SU-DHL-6 (cell line): ENCODE results near the gene MTNR1B.

Source experiments
- H2AFZ ChIP-seq: fragments of 200-600 bp; sonication (generic); 2 replicates; pipeline ENCODE4 v1.6.1; 2014; ENCODE audit warnings: low read depth, mild to moderate bottlenecking, moderate library complexity, mixed read lengths, antibody characterized with exemption, low read length; ENCODE audit not compliant: severe bottlenecking
- H3F3A ChIP-seq: fragments of 200-600 bp; shearing (Covaris generic); 2 replicates; pipeline ENCODE4 v1.6.0; 2016; ENCODE audit warnings: antibody characterized with exemption, mild to moderate bottlenecking; ENCODE audit not compliant: insufficient read depth
- H3K27ac ChIP-seq: fragments of 200-600 bp; sonication (generic); 2 replicates; pipeline ENCODE4 v1.5.1; 2016; ENCODE audit warnings: low read depth, mild to moderate bottlenecking, low read length, moderate library complexity, mixed read lengths
- H3K27me3 ChIP-seq: fragments of 200-600 bp; sonication (generic), shearing (Covaris generic); 2 replicates; pipeline ENCODE4 v1.6.0; 2014; ENCODE audit warnings: mild to moderate bottlenecking, low read length
- H3K36me3 ChIP-seq: fragments of 200-600 bp; sonication (generic); 2 replicates; pipeline ENCODE4 v1.6.1; 2014; ENCODE audit warnings: mild to moderate bottlenecking, low read length, mixed read lengths
- H3K4me2 ChIP-seq: fragments of 300-600, 200-600 bp; shearing (Covaris generic), sonication (generic); 2 replicates; pipeline ENCODE4 v1.6.0; 2014; ENCODE audit warnings: low read length, low read depth, mild to moderate bottlenecking; ENCODE audit not compliant: poor library complexity, severe bottlenecking
- H3K4me3 ChIP-seq: fragments of 200-600 bp; sonication (generic); 2 replicates; pipeline ENCODE4 v1.5.1; 2014; ENCODE audit warnings: antibody characterized with exemption, low read length, mild to moderate bottlenecking, mixed read lengths; ENCODE audit not compliant: insufficient read depth, poor library complexity, severe bottlenecking
- H3K79me2 ChIP-seq: fragments of 200-600 bp; sonication (generic); 2 replicates; pipeline ENCODE4 v1.6.1; 2014; ENCODE audit warnings: mild to moderate bottlenecking, low read length, moderate library complexity; ENCODE audit not compliant: insufficient read depth
- H3K9ac ChIP-seq: fragments of 200-600 bp; sonication (generic); 2 replicates; pipeline ENCODE4 v1.7.0; 2014; ENCODE audit warnings: mild to moderate bottlenecking, low read length
- H3K9me2 ChIP-seq: fragments of 200-600 bp; sonication (generic); replicated peaks from 2 replicates; pipeline ENCODE4 v1.6.1; 2014; ENCODE audit warnings: low read length; ENCODE audit not compliant: insufficient read depth
- H3K9me3 ChIP-seq: fragments of 200-600 bp; sonication (generic); 2 replicates; pipeline ENCODE4 v1.6.1; 2014; ENCODE audit warnings: low read length, mixed read lengths; ENCODE audit not compliant: insufficient read depth
- H4K20me1 ChIP-seq: fragments of 200-600 bp; sonication (generic); 2 replicates; pipeline ENCODE4 v1.6.1; 2014; ENCODE audit warnings: low read depth, mild to moderate bottlenecking, antibody characterized with exemption, low read length, moderate library complexity, mixed read lengths
- CTCF ChIP-seq: fragments of 200-600 bp; sonication (generic); IDR thresholded peaks from one replicate; pipeline ENCODE4 v1.5.1; 2017; ENCODE audit warnings: antibody characterized with exemption, mild to moderate bottlenecking, low read length, moderate library complexity; ENCODE audit not compliant: insufficient read depth, poor library complexity, severe bottlenecking
- EZH2phosphoT487 ChIP-seq: fragments of 200-600 bp; sonication (generic), shearing (Covaris generic); conservative IDR thresholded peaks from 2 replicates; pipeline ENCODE4 v1.6.1; 2018; ENCODE audit warnings: mild to moderate bottlenecking, antibody characterized with exemption, low read length, moderate library complexity, mixed read lengths

MTNR1B gene

DNA sequence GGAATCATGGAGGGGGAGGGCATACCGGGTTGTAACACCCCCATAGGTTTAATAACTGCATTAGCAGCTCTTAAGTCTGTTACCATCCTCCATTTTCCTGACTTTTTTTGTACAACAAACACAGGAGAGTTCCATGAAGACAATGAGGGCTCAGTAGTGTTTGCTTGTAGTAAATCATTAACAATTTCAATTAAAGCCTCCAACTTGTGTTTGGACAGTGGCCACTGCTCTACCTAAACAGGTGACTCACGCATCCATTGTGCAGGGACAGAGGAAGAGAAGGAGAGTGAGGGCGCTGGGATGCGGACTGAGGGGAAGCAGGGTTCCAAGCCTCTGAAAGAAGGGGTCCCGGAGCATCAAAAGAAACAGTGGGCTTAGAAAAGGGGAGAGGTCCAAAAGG lies 21.3 kb upstream of the MTNR1B start:
- H3K4me3 ChIP-seq = no peak overlapping the region
- no peak overlapping the region for H3K4me2 ChIP-seq
- no peaks in the 10 kb centered on the region for H3K36me3 ChIP-seq
- no peaks in the 10 kb centered on the region for H3K9me3 ChIP-seq
- H2AFZ ChIP-seq = no peak overlapping the region
- no peak overlapping the region for H3K9ac ChIP-seq
- TF ChIP-seq EZH2phosphoT487 (no peak), CTCF (no peak)
- H3K9me2 ChIP-seq = no peaks in the 10 kb centered on the region
- no peaks in the 10 kb centered on the region for H3K79me2 ChIP-seq
- no peaks in the 10 kb centered on the region for H3K27me3 ChIP-seq
- H4K20me1 ChIP-seq = no peaks in the 10 kb centered on the region
- H3F3A ChIP-seq = no peaks in the 10 kb centered on the region
- no peak overlapping the region for H3K27ac ChIP-seq

DNA sequence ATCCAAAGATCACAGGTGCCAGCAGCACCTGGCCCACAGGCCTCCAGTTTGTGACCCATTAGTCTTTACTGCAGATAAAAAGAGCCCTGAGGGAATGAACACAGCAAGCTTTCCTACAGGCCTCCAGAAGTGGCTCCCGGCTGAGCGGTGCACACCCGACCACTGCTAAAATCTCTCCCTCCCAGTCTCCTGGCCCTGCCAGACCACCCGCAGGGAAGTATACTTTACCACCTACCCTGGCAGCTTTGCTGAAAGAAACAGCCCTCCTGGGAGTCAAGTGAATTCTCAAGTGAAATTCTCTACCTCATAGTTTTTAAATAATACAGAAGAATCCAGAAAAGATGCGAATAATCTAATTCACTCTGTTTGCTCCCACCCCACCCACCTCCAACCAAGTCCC lies 15.4 kb upstream of the MTNR1B start:
- no peak overlapping the region for H3K4me2 ChIP-seq
- H3K9ac ChIP-seq = no peak overlapping the region
- no peaks in the 10 kb centered on the region for H3K27me3 ChIP-seq
- no peak for TF ChIP-seq EZH2phosphoT487
- H3K27ac ChIP-seq = no peak overlapping the region
- H3F3A ChIP-seq = no peaks in the 10 kb centered on the region
- H3K9me3 ChIP-seq = no peaks in the 10 kb centered on the region
- no peaks in the 10 kb centered on the region for H3K9me2 ChIP-seq
- no peak overlapping the region for H2AFZ ChIP-seq
- no peaks in the 10 kb centered on the region for H4K20me1 ChIP-seq
- H3K36me3 ChIP-seq = no peaks in the 10 kb centered on the region
- no peak overlapping the region for H3K4me3 ChIP-seq
- H3K79me2 ChIP-seq = no peaks in the 10 kb centered on the region

GRCh38 chr11:92955860-92956259 lies 13.6 kb upstream of the MTNR1B start:
- no peaks in the 10 kb centered on the region for H3K79me2 ChIP-seq
- no peak for TF ChIP-seq EZH2phosphoT487
- TF ChIP-seq CTCF = no peak
- no peaks in the 10 kb centered on the region for H4K20me1 ChIP-seq
- H3K27ac ChIP-seq = no peak overlapping the region
- no peaks in the 10 kb centered on the region for H3K36me3 ChIP-seq
- H3K9me3 ChIP-seq = no peaks in the 10 kb centered on the region
- no peaks in the 10 kb centered on the region for H3K27me3 ChIP-seq
- no peak overlapping the region for H3K9ac ChIP-seq
- H3K4me2 ChIP-seq = no peak overlapping the region
- no peak overlapping the region for H3K4me3 ChIP-seq
- H3F3A ChIP-seq = no peaks in the 10 kb centered on the region
- H2AFZ ChIP-seq = no peak overlapping the region
- no peaks in the 10 kb centered on the region for H3K9me2 ChIP-seq

GRCh38 chr11:92960886-92961285 lies 8.6 kb upstream of the MTNR1B start:
- Histone ChIP-seq H3F3A (no peaks in the 10 kb centered on the region), H2AFZ (no peak overlapping the region), H3K4me2 (no peak overlapping the region), H3K9me3 (no peaks in the 10 kb centered on the region), H3K79me2 (no peaks in the 10 kb centered on the region), H3K36me3 (no peaks in the 10 kb centered on the region), H3K9ac (no peak overlapping the region), H3K27ac (no peak overlapping the region), H3K27me3 (no peaks in the 10 kb centered on the region), H3K9me2 (no peaks in the 10 kb centered on the region), H4K20me1 (no peaks in the 10 kb centered on the region), H3K4me3 (no peak overlapping the region)
- TF ChIP-seq CTCF (no peak), EZH2phosphoT487 (no peak)
